Measurements from ENCODE around the gene RAB11FIP4. TPM values are rescaled to one million over a fixed set of nuclear protein-coding genes. Genes with fewer than 3 reads are reported as not detected.

Gene RAB11FIP4
- polyA plus RNA-seq, 4 donors, result 1.2 to 16.5 (median 15.0) TPM

- DNase-seq (ENCODE audit: low read depth in 4 of 4, low spot score in 3 of 4), result no peak
Measured at GRCh38 chr17:31385428-31386285, 5.8 kb upstream of the RAB11FIP4 start.

GRCh38 chr17:31386542-31387075 lies 4.9 kb upstream of the RAB11FIP4 start:
- no peak for DNase-seq (ENCODE audit: low read depth in 4 of 4, low spot score in 3 of 4)

- no peak for DNase-seq (ENCODE audit: low read depth in 4 of 4, low spot score in 3 of 4)
Measured at GRCh38 chr17:31387438-31387837, 4.0 kb upstream of the RAB11FIP4 start.

- no peak for DNase-seq (ENCODE audit: low read depth in 4 of 4, low spot score in 3 of 4)
Measured at GRCh38 chr17:31388351-31388750, 3.1 kb upstream of the RAB11FIP4 start.

GRCh38 chr17:31388770-31389656 lies 2.5 kb upstream of the RAB11FIP4 start:
- no peak for DNase-seq (ENCODE audit: low read depth in 4 of 4, low spot score in 3 of 4)

- no peak for DNase-seq (ENCODE audit: low read depth in 4 of 4, low spot score in 3 of 4)
Measured at GRCh38 chr17:31389657-31390381, 1.7 kb upstream of the RAB11FIP4 start.

- DNase-seq (ENCODE audit: low read depth in 4 of 4, low spot score in 3 of 4), result no peak
Measured at GRCh38 chr17:31390426-31390747, 1.1 kb upstream of the RAB11FIP4 start.

- no peak for DNase-seq (ENCODE audit: low read depth in 4 of 4, low spot score in 3 of 4)
Measured at GRCh38 chr17:31390748-31391495, 553 bp upstream of the RAB11FIP4 start.

GRCh38 chr17:31392002-31392855 lies 754 bp downstream of the RAB11FIP4 start:
- no peak for DNase-seq (ENCODE audit: low read depth in 4 of 4, low spot score in 3 of 4)

- DNase-seq (ENCODE audit: low read depth in 4 of 4, low spot score in 3 of 4), result no peak
Measured at GRCh38 chr17:31392856-31393748, 1.6 kb downstream of the RAB11FIP4 start.

GRCh38 chr17:31393749-31394146 lies 2.3 kb downstream of the RAB11FIP4 start:
- no peak for DNase-seq (ENCODE audit: low read depth in 4 of 4, low spot score in 3 of 4)

- DNase-seq (ENCODE audit: low read depth in 4 of 4, low spot score in 3 of 4), result peak; percentile 54 to 80 (median 72)
Measured at GRCh38 chr17:31394544-31394943, 3.1 kb downstream of the RAB11FIP4 start.

- DNase-seq (ENCODE audit: low read depth in 4 of 4, low spot score in 3 of 4), result no peak
Measured at GRCh38 chr17:31397256-31397939, 5.9 kb downstream of the RAB11FIP4 start.

GRCh38 chr17:31398381-31399311 lies 7.2 kb downstream of the RAB11FIP4 start:
- DNase-seq (ENCODE audit: low read depth in 4 of 4, low spot score in 3 of 4), result no peak

- DNase-seq (ENCODE audit: low read depth in 4 of 4, low spot score in 3 of 4), result no peak
Measured at GRCh38 chr17:31400481-31400950, 9.0 kb downstream of the RAB11FIP4 start.
